HG03460 (cell line): Measurements from ENCODE around the gene CARD18.

Source experiments
- ATAC-seq: cut with Tn5 transposase; IDR thresholded peaks from one replicate; pipeline ENCODE4 v1.9.1; 2021; ENCODE audit not compliant: unreplicated experiment

CARD18 gene

DNA sequence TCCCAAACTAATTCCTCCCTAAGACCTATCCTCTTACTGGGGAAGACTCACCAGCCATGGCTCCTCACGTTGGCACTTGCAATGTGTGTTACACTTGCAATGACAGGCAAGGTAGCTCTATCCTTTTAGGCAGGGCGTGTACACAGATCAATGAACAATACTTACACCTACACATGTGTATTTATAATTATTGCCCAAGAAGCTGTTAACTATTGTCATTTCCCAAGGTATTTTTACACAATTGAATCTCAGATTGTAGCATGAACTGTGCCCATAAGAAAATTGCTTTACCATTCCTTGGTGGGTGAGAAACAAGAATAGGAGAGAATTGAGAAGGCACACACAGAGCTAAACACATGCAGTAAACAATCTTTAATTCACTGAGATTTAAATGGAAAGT lies at the start of gene CARD18:
Gene CARD18, minus strand, starts transcription at position 101 of the 400 bp plus-strand sequence. Its CDS starts 43 bp downstream, at position 58.
- ATAC-seq, result no peak

DNA sequence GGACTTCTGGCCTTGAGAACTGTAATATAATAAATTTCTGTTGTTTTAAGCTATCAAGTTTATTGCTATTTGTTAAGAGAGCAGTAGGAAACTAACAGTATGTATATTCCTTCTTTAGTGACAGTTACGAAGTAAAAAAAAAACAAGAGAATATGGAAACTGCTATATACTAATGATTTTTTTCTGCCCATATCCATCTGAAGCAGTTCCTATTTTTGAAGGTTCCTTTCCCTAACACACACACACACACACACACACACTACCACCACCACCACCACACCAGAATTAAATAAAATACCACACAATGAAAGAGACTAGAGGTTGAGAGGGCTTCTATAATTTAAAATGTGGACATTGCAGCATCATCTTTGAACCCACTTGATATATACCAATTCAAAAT lies 44.4 kb upstream of the CARD18 start:
- ATAC-seq, result no peak

DNA sequence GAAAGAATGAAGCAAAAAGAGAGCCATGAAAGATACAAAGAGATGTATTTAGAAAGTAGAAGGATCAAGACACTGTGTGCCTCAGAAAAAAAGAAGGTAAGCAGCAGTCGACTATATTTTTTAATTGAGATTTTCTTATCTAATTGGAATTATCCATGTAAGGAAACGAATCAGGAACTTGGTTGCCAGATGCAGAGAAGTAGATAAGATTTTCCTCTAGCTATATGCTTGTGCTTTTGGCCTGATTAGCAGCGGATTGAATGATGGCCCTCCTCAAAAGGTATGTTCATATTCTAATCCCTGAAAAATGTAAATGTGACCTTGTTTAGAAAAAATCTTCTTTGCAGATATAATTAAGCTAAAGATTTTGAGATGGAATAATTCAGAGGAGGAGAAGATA lies 43.9 kb upstream of the CARD18 start:
- ATAC-seq, result no peak

DNA sequence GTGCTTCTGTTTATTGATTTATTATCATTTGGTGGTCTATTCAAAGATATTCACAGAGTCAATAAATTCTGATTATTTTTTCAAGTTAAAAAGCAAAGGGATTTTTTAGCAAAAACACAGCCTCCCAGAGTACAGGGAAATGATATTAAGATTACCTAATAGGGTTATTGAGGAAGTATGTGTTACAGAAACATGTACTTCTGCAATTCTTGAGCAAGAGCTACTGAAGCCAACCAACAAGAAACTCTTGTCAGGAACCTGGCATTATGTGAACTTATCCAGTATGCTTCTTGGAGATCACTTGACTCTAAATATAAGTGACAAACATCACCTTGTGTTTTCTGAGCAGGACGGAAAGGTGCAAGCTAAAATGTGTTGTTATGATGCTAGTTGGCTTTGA lies 42.0 kb upstream of the CARD18 start:
- ATAC-seq, result no peak

DNA sequence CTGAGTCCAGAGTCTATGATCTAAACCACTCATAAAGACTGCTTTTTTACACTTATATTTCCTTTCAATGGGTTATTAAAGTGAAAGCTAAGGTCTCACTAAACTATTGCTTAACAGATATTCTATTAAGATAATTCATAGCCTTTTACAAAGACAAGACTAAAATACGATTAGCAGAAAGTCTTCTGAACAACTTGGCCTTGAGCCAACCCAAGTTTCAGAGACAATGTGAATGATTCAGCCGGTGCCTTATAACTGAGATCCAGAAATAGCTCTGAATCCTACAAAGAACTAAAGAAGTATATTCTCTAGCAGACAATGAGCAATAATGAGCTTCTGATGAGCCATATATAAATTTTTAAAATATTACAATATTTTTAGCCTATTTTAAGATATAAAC lies 41.5 kb upstream of the CARD18 start:
- no peak for ATAC-seq

- ATAC-seq, result no peak
Measured at GRCh38 chr11:105179542-105180278, 40.1 kb upstream of the CARD18 start.

GRCh38 chr11:105177658-105178057 lies 38.1 kb upstream of the CARD18 start:
- no peak for ATAC-seq

GRCh38 chr11:105168457-105168856 lies 28.9 kb upstream of the CARD18 start:
- ATAC-seq, result no peak

GRCh38 chr11:105167244-105167643 lies 27.7 kb upstream of the CARD18 start:
- ATAC-seq, result no peak

GRCh38 chr11:105164208-105164607 lies 24.6 kb upstream of the CARD18 start:
- no peak for ATAC-seq

DNA sequence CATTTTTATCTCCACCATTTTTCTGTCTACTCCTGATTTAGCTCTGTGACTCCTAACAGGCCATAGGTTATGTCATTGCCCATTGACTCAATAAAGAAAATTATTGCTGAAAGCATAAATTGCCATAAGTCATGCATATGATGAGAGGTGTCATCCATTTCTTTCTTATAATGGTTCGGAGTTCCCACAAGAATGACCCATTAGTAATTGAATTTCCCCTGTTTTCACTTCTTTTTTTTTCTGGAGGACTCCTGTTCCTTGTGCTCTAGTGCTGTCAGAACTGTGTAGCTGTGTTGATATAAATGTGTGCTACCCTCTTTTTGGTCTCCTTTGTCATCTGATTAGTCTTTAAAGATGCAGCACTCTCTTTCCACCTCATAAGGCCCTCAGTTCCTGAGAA lies 22.9 kb upstream of the CARD18 start:
- no peak for ATAC-seq

GRCh38 chr11:105158436-105158835 lies 18.9 kb upstream of the CARD18 start:
- no peak for ATAC-seq

GRCh38 chr11:105156720-105157119 lies 17.2 kb upstream of the CARD18 start:
- ATAC-seq, result no peak

DNA sequence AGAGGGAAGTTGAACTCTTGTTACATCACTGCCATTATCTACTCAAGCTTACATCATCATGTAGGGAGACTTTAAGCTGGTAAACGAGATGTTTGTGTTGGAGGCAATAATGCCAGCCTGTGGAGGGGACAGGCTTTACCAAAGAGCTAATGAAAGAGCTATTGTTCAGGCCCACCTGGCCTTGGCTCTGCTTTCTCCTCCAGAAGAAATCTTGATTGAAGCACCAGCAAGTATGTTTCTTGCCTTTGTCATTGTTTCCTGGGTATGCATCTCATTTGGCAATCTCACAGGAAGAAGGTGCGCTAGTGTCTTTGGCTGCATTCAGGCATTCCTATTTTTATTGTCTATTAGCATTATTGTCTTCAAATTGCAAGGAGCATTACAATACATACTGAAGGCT lies 16.7 kb upstream of the CARD18 start:
- ATAC-seq, result no peak

DNA sequence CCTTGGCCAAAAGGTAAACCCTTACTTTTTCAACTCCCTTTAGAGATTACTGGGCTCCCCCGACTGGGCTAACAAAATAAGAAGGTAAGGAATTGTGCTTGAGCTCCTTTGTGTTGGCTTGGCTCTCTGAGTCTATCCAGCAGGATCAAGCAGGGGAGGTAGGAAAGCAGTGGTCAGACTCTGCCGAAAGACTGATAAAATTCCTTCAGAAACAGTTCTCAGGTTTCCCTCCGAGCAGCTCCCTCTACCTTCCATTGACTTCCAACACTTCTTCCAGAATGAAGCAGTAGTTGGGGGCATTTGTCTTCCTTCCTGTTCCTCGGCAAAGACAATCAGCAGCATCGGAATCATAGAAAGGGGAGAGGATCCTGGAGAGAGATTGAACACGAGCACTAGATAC lies 16.1 kb upstream of the CARD18 start:
- ATAC-seq, result no peak

DNA sequence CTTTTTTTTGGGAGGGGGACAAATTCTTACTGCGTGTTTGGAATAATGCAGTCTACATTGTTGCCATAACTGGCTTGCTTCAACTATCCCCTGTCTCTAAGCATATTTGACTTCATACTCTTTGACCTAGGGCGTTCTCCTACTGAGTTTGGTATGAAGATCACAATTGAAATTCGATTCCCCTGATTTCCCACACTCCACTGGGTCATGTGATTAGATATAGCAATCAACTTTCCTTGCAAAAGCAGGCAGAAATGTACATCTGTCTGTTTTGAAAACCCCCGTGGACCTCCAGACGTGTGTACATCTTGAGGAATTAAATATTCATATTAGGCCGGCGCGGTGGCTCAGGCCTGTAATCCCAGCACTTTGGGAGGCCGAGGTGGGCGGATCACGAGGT lies 13.8 kb upstream of the CARD18 start:
- no peak for ATAC-seq

DNA sequence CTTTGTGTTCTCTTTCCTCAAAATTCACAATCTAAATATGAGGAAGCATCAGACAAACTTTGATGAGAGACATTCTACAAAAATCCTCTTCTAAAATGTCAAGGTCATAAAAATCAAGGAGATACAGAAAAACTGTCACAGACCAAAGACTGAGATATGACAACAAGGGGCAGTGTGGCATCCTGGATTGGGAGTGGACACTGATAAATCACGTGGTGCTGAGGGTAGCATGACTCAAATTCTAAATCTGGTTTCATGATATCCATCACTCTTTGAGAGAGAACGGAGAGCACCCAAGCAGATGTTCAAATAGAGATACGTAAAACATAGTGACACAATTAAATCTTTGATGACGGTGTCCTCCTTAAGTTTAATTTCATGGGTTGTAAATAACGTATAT lies 13.0 kb upstream of the CARD18 start:
- no peak for ATAC-seq

DNA sequence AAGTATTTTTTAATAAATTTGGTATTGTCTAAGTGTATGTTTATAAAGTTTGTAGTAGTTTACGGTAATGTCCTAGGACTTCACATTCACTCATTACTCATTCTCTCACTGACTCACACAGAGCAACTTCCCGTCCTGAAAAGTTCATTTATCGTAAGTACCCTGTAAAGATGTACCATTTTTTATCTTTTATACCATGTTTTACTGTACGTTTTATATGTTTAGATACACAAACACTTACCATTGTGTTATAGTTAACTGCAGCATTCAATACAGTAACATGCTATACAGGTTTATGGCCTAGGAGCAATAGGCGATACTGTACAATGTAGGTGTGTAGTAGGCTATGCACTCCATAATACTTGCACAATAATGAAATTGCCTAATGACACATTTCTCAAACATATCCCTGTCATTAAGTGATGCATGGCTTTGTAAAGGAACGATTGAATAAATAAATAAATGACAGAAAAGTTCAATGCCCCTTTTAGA lies 12.5 kb upstream of the CARD18 start:
- ATAC-seq, result no peak

DNA sequence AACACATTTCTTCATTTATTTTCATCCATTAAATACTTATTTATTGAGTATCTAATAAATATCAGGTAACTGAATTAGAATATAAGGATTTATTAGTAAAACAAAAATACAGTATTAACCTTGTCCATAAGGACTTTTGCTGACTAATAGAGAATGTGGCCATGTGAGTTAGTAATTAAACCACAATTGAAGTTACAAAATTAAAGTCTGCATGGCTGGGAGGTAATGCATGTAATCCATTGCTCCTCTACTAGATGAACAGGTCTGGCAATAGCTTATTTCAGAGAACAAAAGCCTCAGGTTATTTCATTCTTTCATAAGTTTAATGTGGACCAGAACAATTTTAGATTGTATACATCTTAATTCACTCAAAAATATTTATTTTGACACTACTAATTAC lies 9.9 kb upstream of the CARD18 start:
- ATAC-seq, result no peak

DNA sequence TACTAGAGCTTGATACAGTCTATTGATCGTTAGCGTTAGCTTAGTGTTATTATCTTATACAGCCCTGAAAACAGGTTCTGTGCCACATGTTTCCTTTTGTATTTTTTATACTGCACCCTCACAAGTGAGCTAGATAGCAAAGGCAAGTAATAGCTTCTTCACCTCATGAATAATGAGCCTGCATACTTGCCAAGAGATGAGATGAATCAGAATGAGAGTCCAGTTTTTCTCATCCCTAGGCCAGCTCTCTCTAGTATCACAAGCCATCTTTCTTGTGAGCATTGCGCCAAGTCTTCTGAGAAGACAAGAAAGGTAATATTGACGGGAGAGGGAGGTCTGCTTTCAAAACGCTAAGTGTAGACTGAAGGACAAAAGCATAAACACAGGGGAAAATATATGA lies 8.7 kb upstream of the CARD18 start:
- no peak for ATAC-seq

- ATAC-seq, result no peak
Measured at GRCh38 chr11:105144887-105145286, 5.3 kb upstream of the CARD18 start.

DNA sequence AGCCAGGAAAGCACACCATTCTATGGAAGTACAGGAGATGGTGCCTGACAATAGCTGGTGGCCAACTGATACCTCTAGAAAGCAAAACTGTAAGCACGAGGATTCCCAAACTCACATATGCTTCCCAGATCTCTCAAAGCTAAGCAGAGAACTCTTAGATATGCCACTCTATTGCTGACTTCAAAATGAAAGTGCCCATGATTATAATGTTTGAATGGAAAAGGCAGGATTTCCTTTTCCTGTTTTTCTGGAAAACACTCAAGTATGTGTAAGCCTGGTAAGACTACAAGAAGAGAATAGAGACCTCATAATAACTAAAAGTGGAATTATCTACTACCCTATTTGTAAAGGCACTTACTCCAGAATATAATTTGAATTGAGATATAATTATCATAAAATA lies 2.6 kb upstream of the CARD18 start:
- ATAC-seq, result no peak

DNA sequence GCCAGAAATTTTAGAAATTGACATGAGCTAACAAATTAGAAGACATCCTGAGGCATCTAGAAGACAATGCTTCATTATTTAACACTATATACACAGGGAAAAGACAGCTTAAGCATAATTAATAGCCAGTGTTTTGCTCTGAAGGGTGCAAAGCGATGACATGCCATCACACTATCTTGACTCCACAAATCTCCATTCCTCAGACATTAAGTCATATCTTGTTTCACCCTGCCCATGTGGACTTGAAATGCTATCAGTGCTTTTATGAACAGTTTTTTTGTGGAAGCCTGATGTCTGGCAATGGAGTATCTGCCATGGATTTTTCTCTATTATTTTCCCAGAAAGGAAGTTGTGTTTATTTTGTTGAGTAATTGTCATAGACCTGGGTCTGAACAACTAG lies 2.3 kb downstream of the CARD18 start:
- no peak for ATAC-seq
